Measurements from ENCODE around the gene MADCAM1. TPM values are rescaled to one million over a fixed set of nuclear protein-coding genes. Genes with fewer than 3 reads are reported as not detected.

MADCAM1 gene
- total RNA-seq, 2 experiments from 2014 or later, result 0.16 to 0.39 TPM

DNA sequence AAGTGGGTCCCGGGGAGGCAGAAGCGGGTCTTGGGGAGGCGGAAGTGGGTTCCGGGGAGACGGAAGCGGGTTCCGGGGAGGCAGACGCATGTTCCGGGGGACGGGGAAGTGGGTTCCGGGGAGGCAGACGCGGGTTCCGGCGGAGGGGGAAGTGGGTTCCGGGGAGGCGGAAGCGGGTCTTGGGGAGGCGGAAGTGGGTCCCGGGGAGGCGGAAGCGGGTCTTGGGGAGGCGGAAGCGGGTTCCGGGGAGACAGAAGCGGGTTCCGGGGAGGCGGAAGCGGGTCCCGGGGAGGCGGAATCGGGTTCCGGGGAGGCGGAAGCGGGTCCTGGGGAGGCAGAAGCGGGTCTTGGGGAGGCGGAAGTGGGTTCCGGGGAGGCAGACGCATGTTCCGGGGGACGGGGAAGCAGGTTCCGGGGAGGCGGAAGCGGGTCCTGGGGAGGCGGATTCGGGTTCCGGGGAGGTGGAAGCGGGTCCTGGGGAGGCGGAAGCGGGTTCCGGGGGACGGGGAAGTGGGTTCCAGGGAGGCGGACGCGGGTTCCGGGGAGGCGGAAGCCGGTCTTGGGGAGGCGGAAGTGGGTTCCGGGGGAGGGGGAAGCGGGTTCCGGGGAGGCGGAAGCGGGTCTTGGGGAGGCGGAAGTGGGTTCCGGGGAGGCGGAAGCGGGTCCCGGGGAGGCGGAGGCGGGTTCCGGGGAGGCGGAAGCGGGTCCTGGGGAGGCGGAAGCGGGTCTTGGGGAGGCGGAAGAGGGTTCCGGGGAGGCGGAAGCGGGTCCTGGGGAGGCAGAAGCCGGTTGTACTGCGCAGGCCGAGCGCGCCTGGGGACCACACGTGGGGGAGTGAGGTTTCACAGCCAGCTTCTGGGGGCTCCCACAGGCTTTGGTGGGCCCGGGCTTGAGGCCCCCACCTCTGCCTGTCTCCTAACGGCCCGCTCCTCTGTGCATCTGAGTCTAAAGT lies 37.9 kb upstream of the MADCAM1 start:
- no peak for DNase-seq
- Mint-ChIP-seq H3K4me1 (ENCODE audit: low read depth) (peaks cover 7% of the 10 kb centered on the region), H3K27ac (no peak overlapping the region), H3K36me3 (ENCODE audit: low read depth) (no peaks in the 10 kb centered on the region), H3K27me3 (ENCODE audit: low read depth) (peaks cover 17% of the 10 kb centered on the region), H3K9me3 (ENCODE audit: insufficient read depth) (no peaks in the 10 kb centered on the region), H3K4me3 (no peak overlapping the region)
- CTCF ChIA-PET, result no interaction called here
- POLR2A ChIA-PET, result no interaction called here
- ATAC-seq, result no peak

- DNase-seq (no peak), ATAC-seq (peak; percentile 28)
- Mint-ChIP-seq H3K4me1 (ENCODE audit: low read depth) (peaks cover 7% of the 10 kb centered on the region), H3K36me3 (ENCODE audit: low read depth) (no peaks in the 10 kb centered on the region), H3K4me3 (no peak overlapping the region), H3K27me3 (ENCODE audit: low read depth) (peaks cover 17% of the 10 kb centered on the region), H3K9me3 (ENCODE audit: insufficient read depth) (no peaks in the 10 kb centered on the region), H3K27ac (no peak overlapping the region)
- POLR2A ChIA-PET, result no interaction called here
- CTCF ChIA-PET, result no interaction called here
Measured at GRCh38 chr19:459724-460511, 36.4 kb upstream of the MADCAM1 start.

DNA sequence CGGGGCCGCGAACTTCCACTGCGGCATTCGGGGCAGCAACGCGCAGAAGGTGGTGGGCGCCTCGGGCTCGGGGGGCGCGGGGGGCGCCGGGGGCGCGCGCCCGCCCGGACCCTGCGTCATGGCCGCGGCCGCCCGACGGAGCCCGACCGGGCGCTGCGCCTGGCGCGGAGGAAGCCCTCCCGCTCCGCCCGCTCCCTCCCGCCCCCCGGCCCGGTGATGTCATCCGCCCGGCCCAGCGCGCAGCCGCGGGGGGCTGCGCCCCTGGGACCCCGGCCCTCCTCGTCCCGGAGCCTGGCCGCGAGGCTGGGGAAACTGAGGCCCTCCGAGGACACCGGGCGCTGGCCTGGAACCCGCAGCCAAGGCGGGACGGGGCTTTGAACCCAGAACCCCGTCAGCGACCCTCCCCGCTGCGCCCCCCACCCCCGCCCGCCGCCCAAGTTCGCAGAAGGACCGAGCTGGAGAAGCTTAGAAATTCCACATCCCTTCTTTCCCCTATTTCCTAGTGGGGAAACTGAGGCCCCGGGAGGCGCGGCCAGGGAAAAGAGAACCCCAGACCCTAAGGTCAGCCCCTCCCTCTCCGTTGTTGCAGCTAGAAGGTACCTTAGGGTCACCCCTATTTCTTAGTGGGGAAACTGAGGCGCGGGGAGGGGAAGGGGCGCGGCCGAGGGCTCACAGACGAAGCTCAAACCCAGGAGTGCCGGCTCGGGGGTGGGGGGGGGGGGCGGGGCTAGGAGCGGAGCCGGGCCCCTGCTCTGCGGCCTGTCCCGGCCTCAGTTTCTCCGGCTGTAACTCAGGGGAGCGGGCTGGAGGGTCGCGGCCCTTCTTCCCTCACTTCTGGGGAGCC lies 35.2 kb upstream of the MADCAM1 start, which contains the start of gene SHC2:
Gene SHC2 (minus strand): TSS at position 157 of the 844 bp plus-strand sequence. CDS start 37 bp downstream, at position 120.
- DNase-seq (no peak), ATAC-seq (no peak)
- H3K27ac Mint-ChIP-seq, result no peak within 1 kb of the TSS
- POLR2A ChIA-PET, result no interaction called here
- H3K36me3 Mint-ChIP-seq (ENCODE audit: low read depth), result no peaks in the 10 kb centered on the region
- peaks cover 7% of the 10 kb centered on the region for H3K4me1 Mint-ChIP-seq (ENCODE audit: low read depth)
- H3K4me3 Mint-ChIP-seq, result no peak within 1 kb of the TSS
- CTCF ChIA-PET, result no interaction called here
- no peaks in the 10 kb centered on the region for H3K9me3 Mint-ChIP-seq (ENCODE audit: insufficient read depth)
- peaks cover 17% of the 10 kb centered on the region for H3K27me3 Mint-ChIP-seq (ENCODE audit: low read depth)

- no peaks in the 10 kb centered on the region for H3K36me3 Mint-ChIP-seq (ENCODE audit: low read depth)
- no peak overlapping the region for H3K27ac Mint-ChIP-seq
- H3K4me3 Mint-ChIP-seq, result no peak overlapping the region
- peaks cover 17% of the 10 kb centered on the region for H3K27me3 Mint-ChIP-seq (ENCODE audit: low read depth)
- H3K9me3 Mint-ChIP-seq (ENCODE audit: insufficient read depth), result no peaks in the 10 kb centered on the region
- ChIA-PET CTCF (no interaction called here), POLR2A (no interaction called here)
- DNase-seq (no peak), ATAC-seq (no peak)
- H3K4me1 Mint-ChIP-seq (ENCODE audit: low read depth), result peaks cover 7% of the 10 kb centered on the region
Measured at GRCh38 chr19:461721-462551, 34.4 kb upstream of the MADCAM1 start.

DNA sequence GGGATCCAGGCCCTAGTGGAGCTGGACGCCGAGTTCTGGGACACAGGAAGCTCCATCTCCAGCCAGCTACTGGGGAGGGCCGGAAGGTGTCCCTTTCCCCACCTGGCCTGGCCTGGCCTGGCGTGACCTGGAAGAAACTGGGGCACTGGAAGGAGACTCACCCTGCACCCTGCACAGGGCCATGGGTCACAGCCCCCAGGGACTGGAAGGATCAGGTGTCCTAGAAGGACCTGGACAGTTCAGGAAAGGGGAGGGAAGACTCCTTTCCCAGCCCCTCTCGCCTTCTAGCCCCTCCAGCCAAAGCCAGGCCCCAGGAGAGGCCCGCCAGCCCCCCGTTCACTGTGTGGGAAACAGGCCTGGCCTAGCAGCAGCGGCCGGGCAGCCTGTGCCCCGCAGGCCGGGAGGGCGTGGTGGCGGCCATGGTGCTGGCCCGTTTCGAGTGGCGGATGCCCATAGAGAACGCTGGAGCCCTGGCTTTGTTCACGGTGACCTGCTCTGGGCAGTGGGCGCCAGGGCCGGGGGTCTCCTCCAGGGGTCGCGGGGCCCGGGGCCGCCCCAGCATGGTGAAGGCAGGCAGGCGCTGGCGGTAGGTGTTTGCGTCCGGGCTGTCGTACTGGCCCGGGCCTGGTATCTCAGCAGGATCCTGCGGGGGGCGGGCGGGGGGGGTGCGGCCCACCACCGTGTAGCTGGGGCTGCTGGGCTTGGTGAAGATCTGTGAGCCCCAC lies 32.6 kb upstream of the MADCAM1 start:
- H3K27me3 Mint-ChIP-seq (ENCODE audit: low read depth), result peaks cover 17% of the 10 kb centered on the region
- ChIA-PET CTCF (no interaction called here), POLR2A (no interaction called here)
- no peaks in the 10 kb centered on the region for H3K36me3 Mint-ChIP-seq (ENCODE audit: low read depth)
- H3K27ac Mint-ChIP-seq, result no peak overlapping the region
- peaks cover 7% of the 10 kb centered on the region for H3K4me1 Mint-ChIP-seq (ENCODE audit: low read depth)
- ATAC-seq (no peak), DNase-seq (no peak)
- no peaks in the 10 kb centered on the region for H3K9me3 Mint-ChIP-seq (ENCODE audit: insufficient read depth)
- no peak overlapping the region for H3K4me3 Mint-ChIP-seq

- Mint-ChIP-seq H3K4me1 (ENCODE audit: low read depth) (peaks cover 7% of the 10 kb centered on the region), H3K27me3 (ENCODE audit: low read depth) (peaks cover 17% of the 10 kb centered on the region), H3K4me3 (no peak overlapping the region), H3K36me3 (ENCODE audit: low read depth) (no peaks in the 10 kb centered on the region), H3K9me3 (ENCODE audit: insufficient read depth) (no peaks in the 10 kb centered on the region), H3K27ac (no peak overlapping the region)
- CTCF ChIA-PET, result no interaction called here
- ATAC-seq (no peak), DNase-seq (no peak)
- POLR2A ChIA-PET, result no interaction called here
Measured at GRCh38 chr19:464208-464545, 32.1 kb upstream of the MADCAM1 start.

DNA sequence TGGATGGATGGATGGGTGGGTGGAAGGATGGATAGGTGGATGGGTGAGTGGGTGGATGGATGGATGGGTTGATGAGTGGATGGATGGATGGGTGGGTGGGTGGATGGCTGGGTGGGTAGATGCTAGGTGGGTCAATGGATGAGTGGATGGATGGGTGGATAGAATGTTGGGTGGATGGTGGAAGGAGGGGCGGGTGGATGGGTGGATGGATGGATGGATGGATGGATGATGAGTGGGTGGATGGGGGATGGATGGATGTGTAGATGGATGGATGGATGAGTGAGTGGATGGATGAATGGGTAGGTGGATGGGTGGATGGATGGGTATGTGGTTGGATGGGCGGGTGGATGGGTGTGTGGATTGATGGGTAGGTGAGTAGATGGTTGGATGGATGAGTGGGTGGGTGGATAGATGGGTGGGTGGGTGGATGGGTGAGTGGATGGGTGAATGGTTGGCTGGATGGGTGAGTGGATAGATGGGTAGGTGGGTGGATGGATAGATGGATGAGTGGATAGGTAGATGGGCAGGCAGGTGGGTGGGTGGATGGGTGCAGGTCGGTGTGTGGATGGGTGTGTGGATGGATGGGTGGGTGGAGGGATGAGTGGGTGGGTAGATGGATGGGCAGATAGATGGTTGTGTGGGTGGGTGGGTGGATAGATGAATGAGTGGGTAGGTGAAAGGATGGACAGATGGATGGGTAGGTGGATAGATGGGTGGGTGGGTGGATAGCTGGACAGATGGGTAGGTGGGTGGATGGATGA lies 31.1 kb upstream of the MADCAM1 start:
- CTCF ChIA-PET, result no interaction called here

DNA sequence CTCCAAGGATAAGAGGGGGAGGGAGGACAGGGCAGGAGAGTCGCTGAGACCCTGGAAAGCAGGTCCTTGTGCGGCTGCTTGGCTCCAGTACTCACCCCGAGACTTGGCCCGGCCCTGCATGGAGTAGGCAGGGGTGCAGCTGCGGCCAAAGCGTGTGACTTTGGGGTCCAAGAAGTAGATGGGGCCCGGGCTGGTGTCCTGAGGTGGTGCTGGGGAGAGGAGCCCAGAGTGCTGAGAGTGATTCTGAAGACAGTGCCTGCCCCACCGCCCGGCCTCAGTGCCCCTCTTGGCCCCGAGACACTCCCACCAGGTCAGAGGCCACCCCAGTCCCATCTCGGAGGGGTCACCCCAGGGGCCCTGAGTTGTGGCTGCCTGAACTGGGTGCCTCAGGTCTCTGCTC lies 28.7 kb upstream of the MADCAM1 start:
- no peak overlapping the region for H3K4me3 Mint-ChIP-seq
- DNase-seq (no peak), ATAC-seq (no peak)
- no peaks in the 10 kb centered on the region for H3K36me3 Mint-ChIP-seq (ENCODE audit: low read depth)
- H3K27ac Mint-ChIP-seq, result no peak overlapping the region
- H3K27me3 Mint-ChIP-seq (ENCODE audit: low read depth), result peaks cover under 1% of the 10 kb centered on the region
- H3K9me3 Mint-ChIP-seq (ENCODE audit: insufficient read depth), result no peaks in the 10 kb centered on the region
- ChIA-PET CTCF (no interaction called here), POLR2A (no interaction called here)
- no peaks in the 10 kb centered on the region for H3K4me1 Mint-ChIP-seq (ENCODE audit: low read depth)

More for the DNA sequence above, 31.1 kb upstream of the MADCAM1 start:
- Mint-ChIP-seq H3K4me1 (ENCODE audit: low read depth) (peaks cover 2% of the 10 kb centered on the region), H3K9me3 (ENCODE audit: insufficient read depth) (no peaks in the 10 kb centered on the region), H3K36me3 (ENCODE audit: low read depth) (no peaks in the 10 kb centered on the region), H3K4me3 (no peak overlapping the region), H3K27me3 (ENCODE audit: low read depth) (peaks cover 10% of the 10 kb centered on the region), H3K27ac (no peak overlapping the region)
- ATAC-seq (no peak), DNase-seq (no peak)
- POLR2A ChIA-PET, result no interaction called here

- H3K4me3 Mint-ChIP-seq, result no peak overlapping the region
- H3K27ac Mint-ChIP-seq, result no peak overlapping the region
- CTCF ChIA-PET, result no interaction called here
- no peaks in the 10 kb centered on the region for H3K36me3 Mint-ChIP-seq (ENCODE audit: low read depth)
- POLR2A ChIA-PET, result no interaction called here
- no peaks in the 10 kb centered on the region for H3K27me3 Mint-ChIP-seq (ENCODE audit: low read depth)
- no peak for ATAC-seq
- no peaks in the 10 kb centered on the region for H3K4me1 Mint-ChIP-seq (ENCODE audit: low read depth)
- DNase-seq, result no peak
- H3K9me3 Mint-ChIP-seq (ENCODE audit: insufficient read depth), result no peaks in the 10 kb centered on the region
Measured at GRCh38 chr19:468587-469256, 27.6 kb upstream of the MADCAM1 start.

DNA sequence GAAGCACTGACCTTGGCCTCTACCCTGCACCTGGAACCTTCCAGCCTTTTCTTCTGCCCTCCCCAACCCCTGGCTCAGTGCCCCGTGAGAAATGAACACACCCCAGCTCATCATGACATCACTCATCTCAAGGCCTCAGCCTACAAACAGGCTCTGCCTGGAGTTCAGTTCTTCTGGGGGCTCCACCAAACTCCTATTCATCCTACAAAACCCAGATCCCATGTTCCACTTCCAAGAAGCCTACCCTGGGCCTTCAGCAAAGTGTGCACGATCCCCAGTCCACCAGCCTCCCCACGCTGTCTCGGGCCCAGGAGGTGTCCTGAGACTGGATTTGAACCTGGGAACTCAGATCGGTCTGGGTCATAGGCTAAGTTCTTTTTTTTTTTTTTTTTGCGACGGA lies 26.5 kb upstream of the MADCAM1 start:
- no peaks in the 10 kb centered on the region for H3K27me3 Mint-ChIP-seq (ENCODE audit: low read depth)
- no peaks in the 10 kb centered on the region for H3K9me3 Mint-ChIP-seq (ENCODE audit: insufficient read depth)
- no peak overlapping the region for H3K4me3 Mint-ChIP-seq
- ATAC-seq (no peak), DNase-seq (no peak)
- CTCF ChIA-PET, result no interaction called here
- no peaks in the 10 kb centered on the region for H3K36me3 Mint-ChIP-seq (ENCODE audit: low read depth)
- POLR2A ChIA-PET, result no interaction called here
- no peaks in the 10 kb centered on the region for H3K4me1 Mint-ChIP-seq (ENCODE audit: low read depth)
- H3K27ac Mint-ChIP-seq, result no peak overlapping the region
